ENCODE data around the gene GBA2. TPM values are rescaled to one million over a fixed set of nuclear protein-coding genes. Genes with fewer than 3 reads are reported as not detected.

GBA2 gene
- total RNA-seq, 1 donor from 2014 or later = 69.8 TPM

DNA sequence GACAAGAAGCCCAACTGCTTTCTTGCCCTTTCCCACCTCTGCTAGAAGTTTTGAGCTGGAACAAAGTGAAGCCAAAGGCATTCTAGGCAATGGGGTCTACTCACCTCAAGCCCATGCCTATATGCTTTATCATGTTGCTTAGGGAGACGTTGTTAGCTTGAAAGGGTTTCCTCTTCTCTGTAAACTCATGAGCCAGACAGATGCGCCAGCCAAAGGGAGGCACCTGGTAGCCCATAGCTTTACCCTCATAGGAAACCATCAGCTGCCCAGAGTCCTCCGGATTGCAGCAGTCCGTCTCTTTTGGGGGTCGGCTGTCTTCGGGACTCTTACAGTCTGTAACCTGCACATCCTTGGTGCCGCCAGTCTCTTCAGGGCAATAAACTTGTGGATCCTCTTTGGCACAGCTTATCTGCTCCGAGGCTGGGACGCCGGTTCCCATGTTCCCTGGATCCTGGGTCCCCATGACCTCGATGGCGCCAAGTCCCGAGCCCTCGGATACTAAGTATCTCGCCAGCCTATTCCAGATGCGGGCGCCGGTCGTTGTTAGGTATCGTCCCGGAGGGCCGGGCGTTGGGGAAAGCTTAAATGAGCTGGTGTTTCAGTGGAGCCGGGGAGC, 678 bp downstream of the GBA2 start:
- peak overlapping the region; percentile 90 for H3K4me3 Mint-ChIP-seq (ENCODE audit: unreplicated experiment)
- H3K36me3 Mint-ChIP-seq (ENCODE audit: unreplicated experiment) = peaks cover 33% of the 10 kb centered on the region
- TF ChIP-seq, protein P1, sequence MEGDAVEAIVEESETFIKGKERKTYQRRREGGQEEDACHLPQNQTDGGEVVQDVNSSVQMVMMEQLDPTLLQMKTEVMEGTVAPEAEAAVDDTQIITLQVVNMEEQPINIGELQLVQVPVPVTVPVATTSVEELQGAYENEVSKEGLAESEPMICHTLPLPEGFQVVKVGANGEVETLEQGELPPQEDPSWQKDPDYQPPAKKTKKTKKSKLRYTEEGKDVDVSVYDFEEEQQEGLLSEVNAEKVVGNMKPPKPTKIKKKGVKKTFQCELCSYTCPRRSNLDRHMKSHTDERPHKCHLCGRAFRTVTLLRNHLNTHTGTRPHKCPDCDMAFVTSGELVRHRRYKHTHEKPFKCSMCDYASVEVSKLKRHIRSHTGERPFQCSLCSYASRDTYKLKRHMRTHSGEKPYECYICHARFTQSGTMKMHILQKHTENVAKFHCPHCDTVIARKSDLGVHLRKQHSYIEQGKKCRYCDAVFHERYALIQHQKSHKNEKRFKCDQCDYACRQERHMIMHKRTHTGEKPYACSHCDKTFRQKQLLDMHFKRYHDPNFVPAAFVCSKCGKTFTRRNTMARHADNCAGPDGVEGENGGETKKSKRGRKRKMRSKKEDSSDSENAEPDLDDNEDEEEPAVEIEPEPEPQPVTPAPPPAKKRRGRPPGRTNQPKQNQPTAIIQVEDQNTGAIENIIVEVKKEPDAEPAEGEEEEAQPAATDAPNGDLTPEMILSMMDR (IDR thresholded peaks at IDR 0.05) = no peak
- H3K27me3 Mint-ChIP-seq (ENCODE audit: unreplicated experiment) = no peaks in the 10 kb centered on the region
- no peaks in the 10 kb centered on the region for H3K9me3 Mint-ChIP-seq (ENCODE audit: unreplicated experiment)
- DNase-seq (ENCODE audit: extremely low spot score, unreplicated experiment) = no peak
- H3K4me1 Mint-ChIP-seq (ENCODE audit: unreplicated experiment) = peaks cover 43% of the 10 kb centered on the region
- H3K27ac Mint-ChIP-seq (ENCODE audit: unreplicated experiment) = peak overlapping the region; percentile 88

DNA sequence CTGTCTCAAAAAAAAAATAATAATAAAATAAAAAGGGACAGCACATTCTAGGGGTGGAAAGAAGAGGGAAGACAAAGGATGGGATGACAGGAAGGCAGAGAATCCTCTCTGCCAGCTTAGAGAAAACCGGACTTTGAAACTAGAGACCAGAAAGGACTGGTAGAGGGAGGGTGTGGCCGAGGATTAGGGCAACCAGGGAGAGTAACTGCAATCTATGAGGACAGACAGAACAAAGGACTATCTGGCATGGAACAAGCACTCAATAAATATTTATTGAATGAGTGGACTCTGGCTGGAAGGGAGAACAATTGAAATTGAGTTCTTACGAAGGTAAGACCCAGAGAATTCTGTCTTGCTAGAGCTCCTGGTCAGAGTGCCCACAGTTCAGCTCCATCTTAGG, 2.4 kb downstream of the GBA2 start:
- H3K4me1 Mint-ChIP-seq (ENCODE audit: unreplicated experiment) = peaks cover 41% of the 10 kb centered on the region
- H3K36me3 Mint-ChIP-seq (ENCODE audit: unreplicated experiment) = peaks cover 31% of the 10 kb centered on the region
- peak overlapping the region; percentile 90 for H3K4me3 Mint-ChIP-seq (ENCODE audit: unreplicated experiment)
- TF ChIP-seq, protein P1 (IDR thresholded peaks at IDR 0.05) = no peak
- H3K9me3 Mint-ChIP-seq (ENCODE audit: unreplicated experiment) = no peaks in the 10 kb centered on the region
- no peaks in the 10 kb centered on the region for H3K27me3 Mint-ChIP-seq (ENCODE audit: unreplicated experiment)
- DNase-seq (ENCODE audit: extremely low spot score, unreplicated experiment) = no peak
- peak overlapping the region; percentile 45 for H3K27ac Mint-ChIP-seq (ENCODE audit: unreplicated experiment)

DNA sequence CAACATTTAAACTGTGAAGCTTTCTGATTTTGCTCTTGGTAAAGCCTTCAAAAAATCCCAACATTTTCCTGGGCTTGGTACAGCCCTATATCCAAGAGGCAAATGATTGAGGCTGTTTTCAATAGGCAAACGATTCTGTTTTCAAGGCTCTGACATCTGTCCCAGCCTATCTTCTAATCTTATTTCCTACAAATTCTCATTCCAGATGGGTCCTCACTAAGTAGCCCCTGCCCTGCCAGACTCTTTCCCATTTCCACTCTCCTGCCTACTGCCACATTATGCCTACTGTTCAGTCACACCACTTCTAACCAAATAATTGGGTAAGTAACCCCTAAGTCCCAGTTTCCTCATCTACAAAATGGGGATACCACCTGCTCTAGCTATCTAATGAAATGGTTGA, 3.5 kb downstream of the GBA2 start:
- Mint-ChIP-seq H3K27ac (ENCODE audit: unreplicated experiment) (no peak overlapping the region), H3K9me3 (ENCODE audit: unreplicated experiment) (no peaks in the 10 kb centered on the region), H3K36me3 (ENCODE audit: unreplicated experiment) (peaks cover 31% of the 10 kb centered on the region), H3K4me3 (ENCODE audit: unreplicated experiment) (peak overlapping the region; percentile 90), H3K27me3 (ENCODE audit: unreplicated experiment) (no peaks in the 10 kb centered on the region), H3K4me1 (ENCODE audit: unreplicated experiment) (peaks cover 41% of the 10 kb centered on the region)
- TF ChIP-seq, protein P1 (IDR thresholded peaks at IDR 0.05) = no peak
- DNase-seq (ENCODE audit: extremely low spot score, unreplicated experiment) = no peak

DNA sequence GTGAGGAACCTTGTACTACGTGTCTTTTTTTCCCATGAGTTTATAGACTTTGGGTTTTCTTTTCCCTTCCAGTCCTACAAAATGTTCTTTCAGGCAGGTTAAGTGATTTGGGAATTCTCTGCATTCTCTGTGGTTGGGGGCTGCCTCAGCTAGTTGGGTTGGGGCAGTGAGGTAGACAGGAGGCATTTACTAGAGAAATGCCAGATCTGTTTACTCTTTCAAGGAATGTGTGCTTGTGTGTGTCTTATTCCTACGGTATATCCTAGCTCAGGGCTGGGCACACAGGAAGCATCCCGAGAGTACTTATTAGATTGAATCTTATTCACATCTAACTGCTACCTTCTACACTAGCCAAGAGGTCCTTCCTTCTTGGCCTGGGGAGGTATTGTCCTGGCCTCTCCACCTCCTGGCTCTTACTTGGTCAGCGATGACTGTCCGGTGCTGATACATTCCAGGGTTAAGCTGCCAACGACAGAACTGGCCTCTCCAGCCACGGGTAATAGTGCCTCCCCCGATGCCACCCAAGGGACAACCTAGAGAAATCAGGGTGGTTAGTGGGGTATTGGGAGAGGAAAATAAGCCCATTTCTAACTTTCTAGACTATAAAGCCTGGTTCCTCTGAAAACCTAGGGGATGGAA, 5.0 kb downstream of the GBA2 start:
- peaks cover 30% of the 10 kb centered on the region for H3K4me1 Mint-ChIP-seq (ENCODE audit: unreplicated experiment)

DNA sequence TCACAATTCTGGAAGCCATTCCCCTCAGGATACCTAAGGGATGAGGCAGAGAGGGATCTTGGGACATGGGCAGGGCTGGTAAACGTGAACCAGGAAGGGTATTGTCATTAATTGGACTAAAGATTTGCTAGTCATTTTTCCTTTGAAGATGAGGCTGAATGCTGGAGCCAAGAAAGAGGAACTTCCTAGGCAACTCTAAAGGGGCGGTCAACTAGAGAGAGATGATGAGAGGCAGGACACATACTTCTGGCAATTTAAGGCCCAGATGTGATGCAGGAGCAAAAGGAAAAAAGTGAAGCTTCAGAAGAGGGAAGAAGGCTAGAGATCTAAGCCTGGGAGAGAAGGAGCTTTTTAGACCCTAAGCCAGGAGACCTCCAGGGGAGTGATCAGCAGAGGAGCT, 5.6 kb downstream of the GBA2 start:
- Mint-ChIP-seq H3K27ac (ENCODE audit: unreplicated experiment) (no peak overlapping the region), H3K9me3 (ENCODE audit: unreplicated experiment) (no peaks in the 10 kb centered on the region), H3K4me1 (ENCODE audit: unreplicated experiment) (peaks cover 30% of the 10 kb centered on the region), H3K36me3 (ENCODE audit: unreplicated experiment) (peaks cover 42% of the 10 kb centered on the region), H3K27me3 (ENCODE audit: unreplicated experiment) (no peaks in the 10 kb centered on the region), H3K4me3 (ENCODE audit: unreplicated experiment) (no peak overlapping the region)
- TF ChIP-seq, protein P1 (IDR thresholded peaks at IDR 0.05) = no peak
- no peak for DNase-seq (ENCODE audit: extremely low spot score, unreplicated experiment)

More for the DNA sequence above, 5.0 kb downstream of the GBA2 start:
- peaks cover 36% of the 10 kb centered on the region for H3K36me3 Mint-ChIP-seq (ENCODE audit: unreplicated experiment)
- H3K27ac Mint-ChIP-seq (ENCODE audit: unreplicated experiment) = no peak overlapping the region
- TF ChIP-seq, protein P1 (IDR thresholded peaks at IDR 0.05) = no peak
- no peaks in the 10 kb centered on the region for H3K9me3 Mint-ChIP-seq (ENCODE audit: unreplicated experiment)
- no peaks in the 10 kb centered on the region for H3K27me3 Mint-ChIP-seq (ENCODE audit: unreplicated experiment)
- no peak for DNase-seq (ENCODE audit: extremely low spot score, unreplicated experiment)
- no peak overlapping the region for H3K4me3 Mint-ChIP-seq (ENCODE audit: unreplicated experiment)
